ENCODE measurements around the gene IRAK3.

Gene IRAK3, protein sequence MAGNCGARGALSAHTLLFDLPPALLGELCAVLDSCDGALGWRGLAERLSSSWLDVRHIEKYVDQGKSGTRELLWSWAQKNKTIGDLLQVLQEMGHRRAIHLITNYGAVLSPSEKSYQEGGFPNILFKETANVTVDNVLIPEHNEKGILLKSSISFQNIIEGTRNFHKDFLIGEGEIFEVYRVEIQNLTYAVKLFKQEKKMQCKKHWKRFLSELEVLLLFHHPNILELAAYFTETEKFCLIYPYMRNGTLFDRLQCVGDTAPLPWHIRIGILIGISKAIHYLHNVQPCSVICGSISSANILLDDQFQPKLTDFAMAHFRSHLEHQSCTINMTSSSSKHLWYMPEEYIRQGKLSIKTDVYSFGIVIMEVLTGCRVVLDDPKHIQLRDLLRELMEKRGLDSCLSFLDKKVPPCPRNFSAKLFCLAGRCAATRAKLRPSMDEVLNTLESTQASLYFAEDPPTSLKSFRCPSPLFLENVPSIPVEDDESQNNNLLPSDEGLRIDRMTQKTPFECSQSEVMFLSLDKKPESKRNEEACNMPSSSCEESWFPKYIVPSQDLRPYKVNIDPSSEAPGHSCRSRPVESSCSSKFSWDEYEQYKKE

DNA sequence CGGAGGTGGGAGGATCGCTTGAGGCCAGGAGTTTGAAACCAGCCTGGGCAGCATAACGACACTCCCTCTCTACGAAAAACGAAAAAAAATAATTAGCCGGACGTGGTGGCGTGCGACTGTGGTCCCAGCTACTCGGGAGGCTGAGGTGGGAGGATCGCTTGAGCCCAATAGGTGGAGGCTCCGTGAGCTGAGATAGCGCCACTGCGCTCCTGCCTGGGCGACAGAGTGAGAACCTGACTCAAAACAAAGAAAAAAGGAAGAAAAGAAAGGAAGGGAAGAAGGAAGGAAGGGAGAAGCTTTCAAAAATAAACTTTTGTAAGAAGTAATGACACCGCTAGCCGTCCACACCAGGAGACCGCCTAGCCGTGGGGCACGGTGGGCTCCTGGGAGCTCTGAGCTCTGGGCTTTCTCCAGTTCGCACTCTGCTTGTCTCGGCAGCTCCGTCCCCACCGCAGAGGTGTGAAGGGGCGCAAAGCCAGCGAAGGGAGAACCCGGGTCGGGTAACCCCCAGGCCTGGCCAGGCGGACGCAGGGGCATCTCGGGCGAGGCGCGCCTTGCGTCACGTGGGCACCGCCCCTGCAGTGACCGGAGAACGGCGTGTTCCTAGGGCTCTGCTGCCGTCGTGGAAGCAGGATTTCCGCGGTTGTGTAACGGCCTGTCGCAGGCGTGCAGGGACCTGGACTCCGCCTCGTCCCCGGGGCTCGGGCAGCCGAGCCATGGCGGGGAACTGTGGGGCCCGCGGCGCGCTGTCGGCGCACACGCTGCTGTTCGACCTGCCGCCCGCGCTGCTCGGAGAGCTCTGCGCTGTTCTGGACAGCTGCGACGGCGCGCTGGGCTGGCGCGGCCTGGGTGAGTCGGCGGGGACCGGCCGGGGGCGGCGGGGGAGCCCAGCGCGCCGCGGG is at the start of gene IRAK3:
IRAK3 (plus strand) TSS at position 631 of the 902 bp plus-strand sequence; CDS start at position 717, 86 bp downstream.
- DNase-seq (ENCODE audit: low read depth in 2 of 2), result peak in 1 of 2 donors; percentile 5

DNA sequence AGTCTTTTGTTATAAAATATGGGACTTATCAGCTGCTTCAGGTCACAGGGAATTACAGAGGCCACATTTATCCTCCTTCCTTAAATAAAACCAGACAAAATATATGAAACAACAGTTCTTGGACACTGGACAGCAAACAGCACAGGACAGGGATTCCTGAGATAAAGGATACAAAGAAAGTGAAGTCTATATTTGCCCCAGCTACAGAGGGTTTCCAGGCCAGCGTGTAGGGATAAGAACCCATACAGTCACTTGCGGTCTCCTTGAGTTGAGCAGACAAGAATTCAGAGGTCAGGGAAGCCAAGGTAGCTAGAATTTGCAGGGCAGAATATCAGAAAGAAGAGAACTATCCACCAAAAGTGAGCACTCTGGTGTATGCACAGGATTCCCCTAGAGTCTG is 49.7 kb upstream of the IRAK3 start:
- DNase-seq (ENCODE audit: low read depth in 2 of 2), result no peak

DNA sequence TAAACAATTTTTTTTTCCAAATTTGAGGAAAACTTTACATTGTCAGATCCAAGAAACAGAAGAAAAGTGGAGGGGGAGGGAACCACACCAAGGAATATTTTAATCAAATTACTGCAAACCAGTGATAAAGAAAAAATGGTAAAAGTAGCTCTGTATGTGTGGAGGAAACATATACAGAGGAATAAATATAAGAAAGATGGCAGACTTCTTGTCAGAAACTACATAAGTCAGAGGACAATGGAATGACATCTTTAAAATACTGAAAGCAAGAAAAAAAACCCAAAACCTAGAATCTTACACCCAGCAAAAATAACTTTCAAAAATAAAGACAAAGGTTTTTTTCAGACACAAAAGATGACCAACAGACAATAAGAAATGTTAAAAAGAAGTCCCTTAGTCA is 48.3 kb upstream of the IRAK3 start:
- DNase-seq (ENCODE audit: low read depth in 2 of 2), result no peak

DNA sequence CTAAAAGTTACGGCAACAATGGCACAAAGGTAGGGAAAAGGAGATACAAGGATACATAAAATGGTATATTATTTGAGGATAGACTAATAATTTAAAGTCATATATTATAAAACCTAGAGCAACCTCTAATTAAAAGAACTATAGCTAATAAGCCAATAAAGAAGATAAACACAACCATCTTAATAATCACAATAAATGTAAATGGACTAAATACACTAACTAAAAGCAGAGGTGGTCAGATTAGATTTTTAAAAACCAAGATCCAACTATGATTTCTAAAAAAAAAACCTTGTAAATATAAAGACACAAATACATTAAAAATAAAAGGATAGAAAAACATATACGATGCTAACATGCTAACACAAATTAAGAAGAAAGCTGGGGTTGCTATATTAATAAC is 47.7 kb upstream of the IRAK3 start:
- DNase-seq (ENCODE audit: low read depth in 2 of 2), result no peak

DNA sequence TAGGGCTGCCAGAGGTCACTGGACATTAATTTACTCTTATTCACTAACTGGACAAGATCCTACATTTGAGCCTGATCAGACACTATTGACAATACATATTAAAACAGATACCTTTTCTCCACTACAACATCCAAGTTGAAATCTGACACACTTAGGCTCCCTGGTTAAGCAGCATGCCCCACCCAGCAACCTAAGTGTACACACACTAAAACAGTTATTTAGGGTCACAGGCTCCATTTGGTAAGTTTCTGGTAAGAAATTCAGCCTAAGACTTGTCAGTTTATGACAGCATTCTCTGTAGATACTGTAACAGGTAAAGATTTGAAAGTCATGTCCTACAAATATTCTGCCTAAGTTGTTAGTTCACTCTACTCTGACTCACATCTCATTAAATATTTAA is 46.2 kb upstream of the IRAK3 start:
- no peak for DNase-seq (ENCODE audit: low read depth in 2 of 2)

DNA sequence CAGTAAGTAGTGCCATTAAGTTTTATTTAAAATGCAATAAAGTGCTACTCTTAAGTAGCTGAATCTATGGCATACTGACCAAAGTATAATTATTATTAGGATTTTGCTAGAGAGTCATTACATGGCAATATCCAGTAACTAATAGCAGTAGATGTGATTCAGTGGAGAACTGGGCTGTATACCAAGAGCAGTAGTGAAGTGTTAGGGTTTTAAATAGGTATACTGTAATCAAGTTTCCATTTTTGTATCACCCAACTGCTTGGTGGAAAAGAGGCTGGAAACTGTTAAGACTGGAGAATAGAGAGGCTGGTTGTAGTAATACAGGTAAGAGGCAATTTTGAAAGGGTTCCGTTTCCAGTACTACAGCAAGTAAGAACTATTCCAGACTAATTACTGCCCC is 45.1 kb upstream of the IRAK3 start:
- no peak for DNase-seq (ENCODE audit: low read depth in 2 of 2)

DNA sequence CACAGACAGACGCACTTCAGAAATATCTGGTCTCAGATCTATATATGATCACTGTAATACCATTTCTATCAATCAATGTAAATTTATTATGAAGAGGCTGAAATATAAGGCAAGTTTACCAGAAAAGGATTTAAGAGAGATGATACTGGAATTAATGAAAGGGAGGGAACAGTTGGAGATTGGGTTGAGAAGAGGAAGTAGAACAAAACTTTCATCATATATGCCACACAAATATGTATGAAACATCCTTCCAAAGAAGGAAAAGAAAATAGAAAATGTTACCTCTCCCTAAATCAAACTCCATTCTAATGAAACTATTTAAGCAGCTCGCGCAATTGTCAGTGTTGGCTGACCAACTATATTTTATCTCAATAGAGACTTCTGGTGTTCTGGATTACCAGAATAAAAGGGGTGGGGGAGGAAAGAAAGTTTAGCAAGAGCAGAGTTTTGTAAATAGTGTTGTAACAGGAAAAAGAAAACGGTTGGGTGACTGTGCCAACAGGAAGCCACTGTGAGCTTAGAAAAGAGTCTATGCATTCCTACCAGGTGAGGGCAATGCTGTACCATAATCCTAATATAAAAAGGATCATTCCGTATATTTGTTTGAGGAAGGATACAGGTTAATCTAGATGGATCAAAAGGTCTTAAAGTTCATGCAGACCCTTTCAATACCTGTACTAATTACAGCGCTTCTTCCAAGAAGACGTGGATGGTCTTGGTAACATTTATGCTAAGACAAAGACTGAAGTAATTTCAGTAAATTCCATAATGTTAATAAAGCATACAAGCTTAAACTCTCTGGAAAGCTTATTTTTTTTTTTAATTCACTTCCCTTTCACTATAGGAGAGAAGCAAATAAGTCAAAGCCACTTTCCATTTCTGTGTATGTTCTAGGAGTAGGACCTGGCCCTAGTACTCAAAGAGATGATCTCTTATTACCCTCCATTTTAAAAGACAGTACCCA is 43.9 kb upstream of the IRAK3 start:
- DNase-seq (ENCODE audit: low read depth in 2 of 2), result no peak

DNA sequence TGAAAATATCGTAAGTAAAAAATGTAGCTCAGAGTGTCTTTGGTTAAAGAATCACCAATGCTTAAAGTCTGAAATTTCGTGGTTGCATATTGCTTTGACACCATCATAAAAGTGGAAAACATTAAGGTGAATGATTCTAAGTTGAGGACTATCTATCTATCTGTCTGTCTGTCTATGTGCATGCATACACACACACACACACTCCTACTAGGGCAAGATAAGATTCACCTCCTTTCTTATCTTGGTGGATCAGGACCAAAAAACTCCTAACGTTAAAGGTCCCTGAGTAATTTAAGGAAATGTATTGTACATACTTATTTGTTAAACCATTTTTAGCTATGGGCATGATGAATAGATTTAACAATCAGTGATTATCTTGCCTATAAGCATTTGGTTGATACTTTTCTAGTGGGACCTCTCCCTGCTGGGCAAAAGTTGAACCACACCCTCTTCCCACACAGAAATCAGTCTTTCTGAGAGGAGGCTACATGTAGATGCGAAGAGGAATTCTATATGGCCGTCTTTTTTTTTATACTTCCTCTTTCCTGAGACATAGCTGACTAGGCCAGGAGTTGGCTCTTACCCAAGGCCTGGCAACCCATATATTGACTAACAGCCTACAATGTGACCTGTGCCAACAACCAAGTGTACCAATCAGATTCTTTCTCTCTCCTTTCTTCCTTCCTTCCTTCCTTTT is 39.2 kb upstream of the IRAK3 start:
- DNase-seq (ENCODE audit: low read depth in 2 of 2), result no peak

DNA sequence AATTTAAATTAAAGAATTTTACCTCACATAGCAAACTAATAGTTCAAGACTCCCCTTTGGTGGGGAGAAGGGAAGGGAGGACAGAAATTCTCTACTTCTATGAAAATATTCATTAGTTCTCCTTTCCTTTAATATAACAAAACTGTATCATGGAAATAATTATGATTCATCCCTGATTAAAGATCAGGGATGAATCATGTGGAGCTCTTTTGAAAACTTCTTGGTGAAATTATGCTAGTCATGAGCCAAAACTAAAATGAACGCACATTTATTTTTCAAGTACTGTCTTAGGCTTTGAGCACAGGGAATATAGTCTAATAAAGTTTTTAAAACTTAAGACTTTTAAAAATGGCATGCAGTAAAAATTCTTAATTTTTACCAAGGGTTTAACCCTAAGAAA is 36.3 kb upstream of the IRAK3 start:
- no peak for DNase-seq (ENCODE audit: low read depth in 2 of 2)

DNA sequence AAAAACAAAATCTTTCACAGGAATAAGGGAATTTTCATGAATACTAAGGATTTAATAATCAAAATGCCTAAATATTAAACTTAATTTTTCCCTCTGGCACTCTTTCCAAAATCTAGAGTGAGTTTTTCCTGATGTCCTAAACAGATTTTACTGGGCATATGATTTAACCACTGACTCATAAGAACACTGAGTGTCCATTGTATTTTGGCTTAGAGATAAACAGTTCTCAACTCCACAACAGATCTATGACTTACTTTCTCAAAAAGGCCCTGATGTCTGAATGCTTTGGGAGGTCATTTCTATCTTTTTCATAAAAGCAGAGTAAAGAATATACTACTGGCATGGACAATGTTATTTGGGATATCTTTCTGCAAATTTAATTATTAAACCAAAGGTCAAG is 34.2 kb upstream of the IRAK3 start:
- no peak for DNase-seq (ENCODE audit: low read depth in 2 of 2)

DNA sequence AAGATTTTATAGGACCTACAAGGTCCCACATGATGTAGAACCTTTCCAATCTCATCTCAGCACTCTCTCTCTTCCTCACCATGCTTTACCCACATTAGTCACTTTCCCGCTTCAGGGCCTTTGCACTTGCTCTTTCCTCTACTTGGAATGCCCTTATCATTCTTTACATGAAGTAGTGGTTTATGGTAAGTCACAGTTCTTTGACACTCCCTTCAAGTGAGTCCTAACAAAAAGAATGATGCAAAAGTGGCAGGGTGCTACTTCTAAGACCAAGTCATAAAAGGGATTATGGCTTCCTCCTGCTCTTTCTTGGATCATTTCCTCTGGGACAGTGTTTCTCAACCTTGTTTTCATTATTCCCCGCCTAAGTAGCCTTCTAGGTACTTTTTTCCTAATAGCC is 32.4 kb upstream of the IRAK3 start:
- no peak for DNase-seq (ENCODE audit: low read depth in 2 of 2)

DNA sequence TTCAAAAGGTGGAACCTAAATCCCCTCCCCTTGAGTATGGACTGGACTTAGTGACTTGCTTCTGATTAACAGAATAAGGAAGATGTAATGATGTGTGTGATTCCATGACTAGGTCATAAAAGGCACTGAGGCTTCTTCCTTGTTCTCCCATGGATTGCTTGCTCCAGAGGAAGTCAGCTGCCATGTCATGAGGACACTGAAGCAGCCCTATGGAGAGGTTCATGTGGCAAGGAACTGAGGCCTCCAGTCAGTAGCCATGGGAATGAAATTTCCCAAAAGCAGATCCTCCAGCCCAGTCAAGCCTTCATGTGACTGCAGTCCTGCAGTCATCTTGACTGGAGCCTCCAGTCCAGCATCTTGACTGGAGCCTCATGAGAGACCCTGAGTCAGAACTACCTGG is 29.9 kb upstream of the IRAK3 start:
- no peak for DNase-seq (ENCODE audit: low read depth in 2 of 2)

DNA sequence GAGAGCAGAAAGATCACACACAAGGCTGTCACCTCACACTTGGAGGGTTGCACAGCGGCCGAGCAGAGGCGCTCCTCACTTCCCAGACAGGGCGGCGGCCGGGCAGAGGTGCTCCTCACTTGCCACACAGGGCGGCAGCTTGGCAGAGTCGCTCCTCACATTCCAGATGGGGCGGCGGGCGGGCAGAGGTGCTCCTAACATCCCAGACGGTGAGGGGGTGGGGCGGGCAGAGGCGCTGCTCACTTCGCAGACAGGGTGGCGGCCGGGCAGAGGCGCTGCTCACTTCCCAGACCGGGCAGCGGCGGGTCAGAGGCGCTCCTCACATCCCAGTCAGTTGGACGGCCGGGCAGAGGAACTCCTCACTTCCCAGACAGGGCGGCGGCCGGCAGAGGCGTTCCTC is 28.3 kb upstream of the IRAK3 start:
- DNase-seq (ENCODE audit: low read depth in 2 of 2), result no peak

DNA sequence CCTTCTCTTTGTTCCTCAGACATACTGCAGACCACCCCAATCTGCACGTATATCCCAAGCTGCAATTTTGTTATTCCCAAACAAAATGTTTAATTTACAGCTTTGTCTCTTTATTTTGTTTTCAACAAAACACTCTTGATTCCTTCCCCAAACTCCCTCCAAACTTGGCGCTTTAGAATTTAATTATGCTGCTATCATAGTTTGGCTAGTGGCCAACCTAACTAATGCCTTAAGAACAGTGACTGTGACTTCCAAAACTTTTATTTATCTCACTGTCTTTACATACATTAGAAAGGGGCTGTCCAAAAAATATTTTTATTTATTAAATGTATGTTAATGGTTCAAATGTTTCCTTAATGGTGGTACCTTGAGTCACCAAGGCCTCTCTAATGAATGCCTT is 26.3 kb upstream of the IRAK3 start:
- no peak for DNase-seq (ENCODE audit: low read depth in 2 of 2)

DNA sequence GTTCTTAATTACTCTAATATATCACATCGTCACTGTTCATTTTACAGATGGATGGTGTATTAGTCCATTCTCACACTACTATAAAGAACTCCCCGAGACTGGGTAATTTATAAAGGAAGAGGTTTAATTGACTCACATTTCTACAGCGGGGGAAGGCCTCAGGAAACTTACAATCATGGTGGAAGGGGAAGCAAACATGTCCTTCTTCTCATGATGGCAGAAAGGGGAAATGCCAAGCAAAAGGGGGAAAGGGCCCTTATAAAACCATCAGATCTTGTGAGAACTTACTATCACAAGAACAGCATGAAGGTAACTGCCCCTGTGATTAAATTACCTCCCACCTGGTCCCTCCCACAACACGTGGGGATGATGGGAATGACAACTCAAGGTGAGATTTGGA is 25.7 kb upstream of the IRAK3 start:
- DNase-seq (ENCODE audit: low read depth in 2 of 2), result no peak

DNA sequence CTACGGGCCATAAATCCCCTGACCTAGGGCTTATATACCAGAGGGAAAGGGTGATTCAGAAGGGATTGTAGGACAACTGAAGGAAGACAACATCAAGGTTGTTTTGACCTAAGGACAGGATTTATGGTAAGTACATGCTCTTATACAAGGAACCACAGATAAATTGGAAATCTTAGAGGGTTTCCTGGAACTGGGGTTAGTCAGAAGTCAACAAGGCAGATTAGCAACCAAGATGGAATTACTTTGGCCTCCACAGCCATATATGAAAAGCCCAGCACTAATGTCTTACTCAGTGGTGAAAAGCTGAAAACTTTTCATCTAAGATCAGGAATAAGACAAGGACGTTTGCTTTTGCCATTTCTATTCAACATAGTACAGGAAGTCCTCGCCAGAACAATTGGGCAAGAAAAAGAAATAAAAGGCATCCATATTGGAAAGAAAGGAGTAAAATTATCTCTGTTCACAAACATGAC is 24.6 kb upstream of the IRAK3 start:
- DNase-seq (ENCODE audit: low read depth in 2 of 2), result no peak

DNA sequence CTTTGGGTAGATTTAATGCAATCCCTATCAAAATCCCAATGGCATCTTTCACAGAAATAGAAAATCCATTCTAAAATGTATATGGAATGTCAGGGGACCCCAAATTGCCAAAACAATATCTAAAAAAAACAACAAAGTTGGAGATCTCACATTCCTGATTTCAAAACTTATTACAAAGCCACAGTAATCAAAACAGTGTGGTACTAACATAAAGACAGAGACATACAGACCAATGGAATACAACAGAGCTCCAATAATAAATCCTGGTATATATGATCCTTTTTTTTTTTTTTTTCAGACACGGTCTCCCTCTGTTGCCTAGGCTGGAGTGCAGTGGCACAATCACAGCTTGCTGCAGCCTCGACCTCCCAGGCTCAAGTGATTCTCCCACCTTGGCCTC is 23.9 kb upstream of the IRAK3 start:
- DNase-seq (ENCODE audit: low read depth in 2 of 2), result no peak

DNA sequence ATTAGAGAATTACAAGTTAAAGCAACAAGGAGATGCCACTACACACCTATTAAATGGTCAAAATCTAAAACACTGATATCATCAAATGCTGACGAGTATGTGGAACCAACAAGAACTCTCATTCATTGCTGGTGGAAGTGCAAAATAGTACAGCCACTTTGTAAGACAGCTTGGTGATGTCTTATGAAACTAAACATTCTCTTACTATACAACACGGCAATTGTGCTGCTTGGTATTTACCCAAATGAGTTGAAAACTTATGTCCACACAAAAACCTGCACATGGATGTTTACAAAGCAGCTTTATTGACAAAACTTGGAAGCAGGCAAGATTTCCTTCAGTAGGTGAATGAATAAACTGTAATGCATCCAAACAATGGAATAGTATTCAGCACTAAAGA is 22.5 kb upstream of the IRAK3 start:
- no peak for DNase-seq (ENCODE audit: low read depth in 2 of 2)

DNA sequence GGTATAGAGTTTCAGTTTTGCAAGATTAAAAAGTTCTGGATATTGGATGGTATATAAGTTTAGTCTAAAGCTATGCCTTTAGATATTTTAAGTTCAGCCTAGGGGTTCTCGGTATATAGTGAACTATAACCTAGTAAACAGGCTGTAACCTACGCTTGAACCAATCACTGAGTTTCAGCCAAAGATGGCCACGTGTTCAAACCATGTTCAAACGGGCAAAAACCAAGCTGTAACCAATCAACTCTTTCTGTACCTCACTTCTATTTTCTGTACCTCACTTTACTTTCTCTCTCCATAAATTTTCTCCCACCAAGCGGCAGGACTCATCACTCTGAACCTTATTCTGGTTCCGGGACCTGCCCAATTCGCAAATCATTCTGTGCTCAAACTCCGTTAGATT is 20.6 kb upstream of the IRAK3 start:
- no peak for DNase-seq (ENCODE audit: low read depth in 2 of 2)

Data from stimulated activated CD8-positive, alpha-beta memory T cell treated with anti-CD3 and anti-CD28 coated beads, Interleukin-2, amount 100 ng/mL, for 1 hour (primary cell).